Smooth muscle cell (in vitro differentiated cells): ENCODE data around the gene TBCK. TPM values are rescaled to one million over a fixed set of nuclear protein-coding genes. Genes with fewer than 3 reads are reported as not detected.

Experiments
- DNase-seq: peaks from one replicate; lab custom pipeline; 2025; ENCODE audit not compliant: unreplicated experiment; lab: John Stamatoyannopoulos, UW
- H2AFZ ChIP-seq: fragments of 200-600 bp; sonication (generic); 2 replicates; pipeline ENCODE4 v1.6.0; 2016; ENCODE audit warnings: antibody characterized with exemption, low read depth, mild to moderate bottlenecking
- H3F3A ChIP-seq: fragments of 200-600 bp; sonication (generic); 2 replicates; pipeline ENCODE4 v1.6.0; 2017; ENCODE audit warnings: antibody characterized with exemption, low read depth
- H3K27ac ChIP-seq: fragments of 200-600 bp; sonication (generic); 2 replicates; pipeline ENCODE4 v1.5.1; 2016; ENCODE audit warnings: low read depth, mild to moderate bottlenecking
- H3K27me3 ChIP-seq: fragments of 200-600 bp; sonication (generic); 2 replicates; pipeline ENCODE4 v1.6.1; 2016; ENCODE audit warnings: low read depth, mild to moderate bottlenecking
- H3K36me3 ChIP-seq: fragments of 200-600 bp; sonication (generic); 2 replicates; pipeline ENCODE4 v1.5.1; 2016; ENCODE audit warnings: low read depth
- H3K4me1 ChIP-seq: fragments of 200-600 bp; sonication (generic); 2 replicates; pipeline ENCODE4 v1.5.1; 2016; ENCODE audit warnings: low read depth
- H3K4me2 ChIP-seq: fragments of 200-600 bp; sonication (generic); 2 replicates; pipeline ENCODE4 v1.6.0; 2016; ENCODE audit warnings: mild to moderate bottlenecking
- H3K4me3 ChIP-seq: fragments of 200-600 bp; sonication (generic); 2 replicates; pipeline ENCODE4 v1.5.1; 2016; ENCODE audit warnings: mild to moderate bottlenecking
- H3K79me2 ChIP-seq: fragments of 200-600 bp; sonication (generic); 2 replicates; pipeline ENCODE4 v1.6.0; 2016; ENCODE audit warnings: low read depth, mild to moderate bottlenecking
- H3K9ac ChIP-seq: fragments of 200-600 bp; sonication (generic); 2 replicates; pipeline ENCODE4 v1.6.0; 2016; ENCODE audit warnings: low read depth
- H3K9me3 ChIP-seq: fragments of 200-600 bp; sonication (generic); replicated peaks from 2 replicates; pipeline ENCODE4 v1.5.1; 2016; ENCODE audit warnings: low read depth
- H4K20me1 ChIP-seq: fragments of 200-600 bp; sonication (generic); 2 replicates; pipeline ENCODE4 v1.6.0; 2016; ENCODE audit warnings: low read depth
- CTCF ChIP-seq: fragments of 200-600 bp; sonication (generic); IDR thresholded peaks from 2 replicates; pipeline ENCODE4 v1.5.1; 2017; ENCODE audit warnings: borderline replicate concordance, mild to moderate bottlenecking, antibody characterized with exemption; ENCODE audit not compliant: insufficient read depth, poor library complexity, severe bottlenecking
- WGBS: methylation state at CpG from one replicate; pipeline ENCODE4 v1.1.7; 2016; ENCODE audit warnings: low lambda C conversion rate; 5-methylcytosine and 5-hydroxymethylcytosine counted together
- polyA plus RNA-seq: library from polyadenylated mRNA; unstranded; fragments of >200 nt; fragmentation: Nextera tagmentation; extraction: Ambion mirVana; gene quantifications from 2 replicates; pipeline ENCODE4 v1.2.1, GENCODE V29; 2016
- total RNA-seq: library from RNA; depleted of rRNA; stranded (reverse); fragments of >200 nt; gene quantifications from 2 replicates; pipeline ENCODE4 v1.2.3, GENCODE V29; 2014

TBCK gene
- total and polyA plus RNA-seq, 2 experiments from 2014 or later = 10.0 to 28.1 TPM

DNA sequence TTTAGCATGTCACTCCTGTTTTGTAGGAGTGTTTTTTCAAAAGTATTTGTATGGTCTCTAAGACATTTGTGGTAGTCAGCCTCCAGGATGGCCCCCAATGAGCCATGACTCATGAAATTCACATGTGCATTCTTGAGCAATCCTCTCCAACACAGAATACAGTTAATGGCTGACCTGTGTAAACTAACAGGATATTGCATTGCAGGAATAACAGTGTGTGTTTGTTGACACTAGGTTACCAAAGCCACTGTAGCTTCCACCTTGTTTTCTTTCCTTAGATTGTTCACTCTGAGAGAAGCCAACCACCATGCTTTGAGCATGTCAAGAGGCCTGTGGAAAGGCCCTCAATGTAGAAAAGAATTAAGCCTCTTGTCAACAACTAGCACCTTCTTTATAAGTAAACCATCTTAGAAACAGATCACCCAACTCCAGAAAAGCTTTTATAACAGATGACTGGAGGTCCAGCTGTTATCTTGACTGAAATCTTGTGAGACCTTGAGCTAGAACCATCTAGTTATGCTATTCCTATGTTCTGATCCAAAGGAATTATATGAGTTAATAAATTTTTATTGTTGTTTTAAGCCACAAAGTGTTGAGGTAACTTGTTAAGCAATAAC is 28.5 kb downstream of the TBCK start:
- Histone ChIP-seq H4K20me1 (peaks cover 3% of the 10 kb centered on the region), H3K4me3 (no peak overlapping the region), H2AFZ (no peak overlapping the region), H3K4me2 (peak overlapping the region; percentile 17), H3K4me1 (no peaks in the 10 kb centered on the region), H3K27me3 (no peaks in the 10 kb centered on the region), H3K27ac (peak overlapping the region; percentile 57), H3K9me3 (no peaks in the 10 kb centered on the region), H3K36me3 (no peaks in the 10 kb centered on the region), H3K9ac (no peak overlapping the region), H3F3A (no peaks in the 10 kb centered on the region), H3K79me2 (no peaks in the 10 kb centered on the region)
- no peak for DNase-seq
- TF ChIP-seq CTCF = no peak

DNA sequence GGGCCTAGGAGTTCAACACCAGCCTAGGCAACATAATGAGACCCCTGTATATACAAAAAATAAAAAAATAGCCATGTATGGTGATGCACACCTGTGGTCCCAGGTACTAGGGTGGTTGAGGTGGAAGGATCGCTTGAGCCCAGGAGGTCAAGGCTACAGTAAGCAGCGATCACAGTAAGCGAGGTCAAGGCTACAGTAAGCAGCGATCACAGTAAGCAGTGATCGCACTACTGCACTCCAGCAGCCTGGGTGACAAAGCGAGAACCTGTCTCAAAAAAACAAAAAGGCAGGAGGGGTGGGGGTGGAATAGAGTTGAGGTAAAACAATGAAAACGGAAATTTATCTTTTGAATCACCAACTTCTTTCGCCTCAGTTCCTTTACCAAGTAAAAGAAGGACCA is 29.4 kb downstream of the TBCK start:
- Histone ChIP-seq H3K4me3 (no peak overlapping the region), H3K36me3 (no peaks in the 10 kb centered on the region), H3K27me3 (no peaks in the 10 kb centered on the region), H3K79me2 (no peaks in the 10 kb centered on the region), H3K9ac (no peak overlapping the region), H2AFZ (no peak overlapping the region), H4K20me1 (peaks cover 3% of the 10 kb centered on the region), H3F3A (no peaks in the 10 kb centered on the region), H3K4me2 (no peak overlapping the region), H3K27ac (no peak overlapping the region), H3K9me3 (no peaks in the 10 kb centered on the region), H3K4me1 (no peaks in the 10 kb centered on the region)
- TF ChIP-seq CTCF = no peak
- 94% methylated on average over 8 of the region's 8 CpGs for WGBS
- DNase-seq = no peak

DNA sequence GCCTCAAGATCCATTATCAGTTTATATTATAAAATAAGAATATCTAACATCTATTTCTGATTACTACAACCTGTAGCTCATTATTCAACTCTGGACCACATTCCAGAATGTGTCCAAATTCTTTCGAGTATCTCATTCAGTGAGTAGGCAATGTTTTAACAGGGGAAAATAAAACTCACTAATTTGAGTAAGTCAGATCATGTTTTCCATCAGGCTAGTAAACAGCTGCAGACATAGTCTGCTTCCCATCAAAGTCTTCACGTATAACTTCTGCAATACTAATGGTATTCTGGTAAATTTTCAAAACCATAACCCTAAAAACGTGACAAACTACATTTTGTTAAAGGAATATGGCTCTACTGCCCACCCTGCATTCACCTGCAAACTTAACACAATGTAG is 31.8 kb downstream of the TBCK start:
- H3K79me2 ChIP-seq = no peaks in the 10 kb centered on the region
- H2AFZ ChIP-seq = no peak overlapping the region
- TF ChIP-seq CTCF = no peak
- no peaks in the 10 kb centered on the region for H3K4me1 ChIP-seq
- H3K4me3 ChIP-seq = no peak overlapping the region
- peaks cover 3% of the 10 kb centered on the region for H4K20me1 ChIP-seq
- H3F3A ChIP-seq = no peaks in the 10 kb centered on the region
- H3K4me2 ChIP-seq = no peak overlapping the region
- no peaks in the 10 kb centered on the region for H3K27me3 ChIP-seq
- H3K27ac ChIP-seq = no peak overlapping the region
- WGBS = 60% methylated on average over 3 of the region's 3 CpGs
- H3K9me3 ChIP-seq = no peaks in the 10 kb centered on the region
- H3K9ac ChIP-seq = no peak overlapping the region
- no peaks in the 10 kb centered on the region for H3K36me3 ChIP-seq
- DNase-seq = no peak

DNA sequence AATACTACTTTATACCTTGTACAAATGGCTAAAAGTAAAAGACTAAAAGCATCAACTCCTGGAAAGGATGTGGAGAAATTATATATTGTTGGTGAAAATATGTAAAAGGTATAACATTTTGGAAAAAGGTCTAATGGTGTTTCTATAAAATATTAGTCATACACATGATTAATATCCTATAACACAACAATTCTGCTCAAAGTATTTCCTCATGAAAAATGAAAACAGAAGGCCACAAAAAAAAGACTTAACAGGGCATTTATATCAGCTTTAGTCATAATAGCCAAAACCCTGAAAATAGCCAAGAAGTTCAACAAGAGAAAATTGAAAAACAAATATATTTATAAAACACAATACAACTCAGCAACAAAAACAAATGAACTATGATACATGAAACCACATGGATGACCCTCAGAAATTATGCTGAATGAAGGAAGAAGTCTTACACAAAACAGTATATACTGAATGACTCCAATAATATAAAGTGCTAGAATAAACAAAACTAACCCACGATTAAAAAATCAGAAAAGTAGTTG is 38.8 kb downstream of the TBCK start:
- TF ChIP-seq CTCF = no peak
- DNase-seq = no peak

More for the DNA sequence above, 38.8 kb downstream of the TBCK start:
- WGBS = 88% methylated on average over 1 of the region's 1 CpG
- Histone ChIP-seq H3K79me2 (peaks cover 7% of the 10 kb centered on the region), H3K9me3 (no peaks in the 10 kb centered on the region), H3F3A (no peaks in the 10 kb centered on the region), H3K27ac (no peak overlapping the region), H3K9ac (no peak overlapping the region), H4K20me1 (no peaks in the 10 kb centered on the region), H3K27me3 (no peaks in the 10 kb centered on the region), H3K36me3 (no peaks in the 10 kb centered on the region), H2AFZ (no peak overlapping the region), H3K4me2 (no peak overlapping the region), H3K4me1 (no peaks in the 10 kb centered on the region), H3K4me3 (no peak overlapping the region)
